Omental fat pad (tissue), 4 donors: ENCODE measurements around the gene ALK. TPM values are rescaled to one million over a fixed set of nuclear protein-coding genes. Genes with fewer than 3 reads are reported as not detected.

Experiments
- ATAC-seq: fragments of 150-250 bp; one replicate; pipeline ENCODE4 v1.9.1; 2016; ENCODE audit warnings: mild to moderate bottlenecking, moderate library complexity; ENCODE audit not compliant: low FRiP score
- DNase-seq: peaks from one replicate; pipeline ENCODE4 v3.0.0-alpha.2; 2019; ENCODE audit warnings: low spot score
- total RNA-seq, 4 donors: library from RNA; depleted of rRNA; stranded (reverse); fragments of >200 nt; gene quantifications; one replicate each; pipeline ENCODE4 v1.1.0, GENCODE V29; 2016
- TF ChIP-seq, protein P1 (sequence below), 3 donors: fragments of 450-650 bp; IDR thresholded peaks; one replicate each; pipeline ENCODE4 v1.5.1; 2016 to 2017; ENCODE audit warnings: antibody characterized with exemption in 3 of 3, mild to moderate bottlenecking in 3 of 3, moderate library complexity in 2 of 3

The ALK gene
- total RNA-seq, 4 donors from 2014 or later: 0.12 to 2.2 (median 0.44) TPM; not detected in 1

DNA sequence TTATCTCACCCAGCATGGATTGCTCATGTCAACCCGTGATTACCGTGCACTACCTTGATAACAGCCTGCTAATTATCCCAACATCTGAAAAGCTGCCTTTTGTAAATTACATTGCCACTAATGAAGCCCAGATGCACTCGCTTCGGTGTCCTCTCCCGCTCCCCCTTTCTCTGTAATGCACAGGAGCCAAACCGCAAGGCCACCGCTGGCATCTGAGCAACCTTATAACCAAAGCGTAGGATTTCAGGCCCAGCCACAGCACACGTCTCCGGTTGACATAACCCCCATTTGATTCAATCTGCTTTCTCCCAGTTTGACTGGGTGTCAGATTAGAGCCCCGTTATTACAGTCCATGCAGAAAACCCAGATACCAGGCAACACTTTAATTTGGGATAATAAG, 341.2 kb downstream of the ALK start:
- DNase-seq: no peak
- TF ChIP-seq, protein P1, sequence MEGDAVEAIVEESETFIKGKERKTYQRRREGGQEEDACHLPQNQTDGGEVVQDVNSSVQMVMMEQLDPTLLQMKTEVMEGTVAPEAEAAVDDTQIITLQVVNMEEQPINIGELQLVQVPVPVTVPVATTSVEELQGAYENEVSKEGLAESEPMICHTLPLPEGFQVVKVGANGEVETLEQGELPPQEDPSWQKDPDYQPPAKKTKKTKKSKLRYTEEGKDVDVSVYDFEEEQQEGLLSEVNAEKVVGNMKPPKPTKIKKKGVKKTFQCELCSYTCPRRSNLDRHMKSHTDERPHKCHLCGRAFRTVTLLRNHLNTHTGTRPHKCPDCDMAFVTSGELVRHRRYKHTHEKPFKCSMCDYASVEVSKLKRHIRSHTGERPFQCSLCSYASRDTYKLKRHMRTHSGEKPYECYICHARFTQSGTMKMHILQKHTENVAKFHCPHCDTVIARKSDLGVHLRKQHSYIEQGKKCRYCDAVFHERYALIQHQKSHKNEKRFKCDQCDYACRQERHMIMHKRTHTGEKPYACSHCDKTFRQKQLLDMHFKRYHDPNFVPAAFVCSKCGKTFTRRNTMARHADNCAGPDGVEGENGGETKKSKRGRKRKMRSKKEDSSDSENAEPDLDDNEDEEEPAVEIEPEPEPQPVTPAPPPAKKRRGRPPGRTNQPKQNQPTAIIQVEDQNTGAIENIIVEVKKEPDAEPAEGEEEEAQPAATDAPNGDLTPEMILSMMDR (IDR thresholded peaks at IDR 0.05): no peak
- no peak for ATAC-seq

DNA sequence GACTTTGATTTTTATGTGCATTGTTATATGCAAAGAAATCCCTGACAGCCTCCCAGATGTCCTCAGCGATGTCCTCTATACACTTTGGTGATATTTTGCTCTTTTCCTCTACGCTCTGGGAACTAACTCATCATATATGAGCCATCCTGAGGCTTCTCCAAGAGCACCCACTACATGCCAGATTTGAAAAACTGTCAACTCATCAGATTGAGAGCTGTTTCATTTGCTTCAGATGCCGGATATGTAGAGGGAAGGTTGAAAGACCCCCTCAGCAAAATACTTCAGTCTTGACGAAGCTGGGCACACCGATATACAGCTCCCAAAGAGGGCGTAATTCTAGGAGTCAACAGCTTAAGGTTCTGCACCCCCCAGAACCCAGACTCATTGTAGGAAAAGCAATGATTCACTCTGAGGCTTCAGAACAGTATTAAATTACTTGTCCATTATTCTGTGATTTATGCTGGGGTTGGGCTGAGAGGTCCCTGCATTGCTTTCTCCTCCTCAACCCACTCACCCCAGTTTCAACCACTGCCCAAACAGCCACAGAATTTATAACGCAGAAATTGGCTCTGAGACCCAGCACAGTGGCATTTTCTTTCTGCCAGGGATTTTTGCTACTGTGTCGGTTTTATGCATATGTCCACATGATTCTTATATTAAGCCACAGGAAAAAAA, 341.8 kb downstream of the ALK start:
- TF ChIP-seq, protein P1 (IDR thresholded peaks at IDR 0.05): no peak
- ATAC-seq: no peak

DNA sequence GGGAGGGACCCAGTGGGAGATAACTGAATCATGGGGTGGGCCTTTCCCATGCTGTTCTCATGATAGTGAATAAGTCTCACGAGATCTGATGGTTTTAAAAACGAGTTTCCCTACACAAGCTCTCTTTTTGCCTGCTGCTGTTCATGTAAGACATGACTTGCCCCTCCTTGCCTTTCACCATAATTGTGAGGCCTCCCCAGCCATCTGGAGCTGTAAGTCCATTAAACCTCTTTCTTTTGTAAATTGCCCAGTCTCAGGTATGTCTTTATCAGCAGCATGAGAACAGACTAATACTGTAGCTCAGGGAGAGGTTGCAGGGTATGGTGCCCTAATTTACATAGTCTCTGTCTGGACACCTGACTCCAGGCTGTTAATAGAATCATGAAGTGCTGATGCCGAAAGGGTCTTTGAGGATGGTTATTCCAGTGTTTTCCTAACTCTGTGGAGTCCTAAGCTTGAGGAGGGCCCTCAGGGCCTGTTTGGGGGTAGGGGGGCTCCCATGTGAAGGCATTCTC, 343.2 kb downstream of the ALK start:
- ATAC-seq (no peak), DNase-seq (no peak)
- TF ChIP-seq, protein P1 (IDR thresholded peaks at IDR 0.05): no peak

More for the DNA sequence above, 341.8 kb downstream of the ALK start:
- no peak for DNase-seq

DNA sequence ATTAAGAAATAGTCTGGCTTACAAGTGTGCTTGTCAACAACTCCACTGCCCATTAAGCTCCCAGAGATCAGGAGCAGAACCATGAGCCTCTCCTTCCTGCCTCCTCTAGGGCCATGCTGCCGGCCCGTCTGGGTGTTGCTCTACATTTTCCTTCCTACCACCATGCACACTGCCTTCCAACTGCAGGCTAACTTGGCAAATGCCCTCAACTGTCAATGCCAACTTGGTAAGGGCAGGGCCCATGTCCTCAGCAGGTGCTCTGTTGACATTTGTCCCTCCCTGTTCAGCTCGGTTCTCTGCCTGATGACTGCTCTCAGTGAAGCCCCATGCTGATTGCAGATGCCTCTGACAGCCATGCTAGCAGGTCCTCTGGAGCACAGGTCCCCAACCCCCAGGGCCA, 345.2 kb downstream of the ALK start:
- TF ChIP-seq, protein P1 (IDR thresholded peaks at IDR 0.05): no peak
- ATAC-seq: no peak
- no peak for DNase-seq

DNA sequence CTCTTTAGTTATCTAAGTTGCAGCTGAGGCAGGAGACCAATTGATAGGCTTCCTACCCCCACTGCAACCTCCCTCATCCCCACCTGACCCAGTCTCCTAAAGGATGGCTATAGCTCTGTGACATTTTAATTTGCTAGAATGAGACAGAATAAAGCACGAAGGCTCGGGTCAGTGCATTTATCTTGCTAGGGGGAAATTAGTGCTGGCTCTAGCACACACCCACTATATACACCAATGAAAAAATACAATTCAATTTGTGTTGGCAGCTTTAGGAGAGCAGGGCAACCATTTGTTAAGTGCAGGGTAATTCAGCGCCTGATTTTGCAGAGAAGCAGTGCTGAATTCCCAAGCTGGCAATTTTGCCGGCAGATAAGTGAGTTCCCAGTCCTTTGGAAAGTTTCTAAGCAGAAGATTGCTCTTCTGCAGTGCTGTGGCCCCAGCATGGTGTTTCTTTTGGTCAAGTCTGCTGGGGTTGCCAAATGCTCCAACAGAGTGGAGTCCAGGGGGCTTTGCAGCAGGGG, 346.0 kb downstream of the ALK start:
- TF ChIP-seq, protein P1 (IDR thresholded peaks at IDR 0.05): no peak
- DNase-seq (no peak), ATAC-seq (no peak)

DNA sequence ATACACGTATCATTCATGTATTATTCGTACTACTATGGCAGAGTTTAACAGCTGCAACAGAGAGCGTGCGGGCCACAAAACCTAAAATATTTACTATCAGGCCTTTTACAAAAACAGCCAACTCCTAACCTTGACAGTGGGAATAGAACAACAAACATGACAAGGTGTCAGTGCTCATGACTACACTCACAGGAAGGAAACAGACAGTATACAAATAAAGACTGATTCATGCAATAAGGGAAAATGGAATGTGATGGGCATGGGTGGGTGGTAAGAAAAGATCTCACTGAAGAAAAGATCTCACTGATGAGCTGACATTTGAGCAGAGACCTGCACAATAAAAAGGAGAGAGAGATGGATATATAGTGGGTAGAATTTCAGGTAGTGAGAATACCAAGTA, 347.8 kb downstream of the ALK start:
- ATAC-seq (no peak), DNase-seq (no peak)
- TF ChIP-seq, protein P1 (IDR thresholded peaks at IDR 0.05): no peak

DNA sequence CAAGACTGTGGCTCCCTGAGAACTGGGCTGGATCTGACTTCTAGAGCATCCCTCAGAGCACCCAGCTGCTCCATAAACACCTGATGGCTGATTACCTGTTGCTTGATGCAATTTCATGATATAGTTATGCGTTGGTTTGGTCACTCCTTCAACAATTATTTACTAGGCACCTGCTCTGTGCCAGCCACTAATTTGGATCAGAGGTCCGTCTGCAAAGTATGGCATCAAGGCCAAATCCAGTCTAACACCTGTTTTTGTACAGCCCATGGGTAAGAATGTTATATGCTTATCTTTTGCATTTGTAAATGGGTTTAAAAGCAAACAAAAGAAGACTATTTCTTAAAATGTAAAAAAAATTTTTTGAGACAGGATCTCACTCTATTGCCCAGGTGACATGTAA, 348.2 kb downstream of the ALK start:
- no peak for DNase-seq
- TF ChIP-seq, protein P1 (IDR thresholded peaks at IDR 0.05): no peak
- ATAC-seq: no peak
